Neural cell (in vitro differentiated cells): Measurements from ENCODE around the gene PDZRN3. TPM values are rescaled to one million over a fixed set of nuclear protein-coding genes. Genes with fewer than 3 reads are reported as not detected.

Experiments used
- H2AFZ ChIP-seq: fragments of 200-600, 300-800 bp; sonication (generic), shearing (Covaris generic); 2 replicates; pipeline ENCODE4 v1.6.0; 2014; ENCODE audit warnings: low read depth, mild to moderate bottlenecking, antibody characterized with exemption, low read length, moderate library complexity
- H3F3A ChIP-seq: fragments of 200-600 bp; shearing (Covaris generic); 2 replicates; pipeline ENCODE4 v1.6.1; 2016; ENCODE audit warnings: mild to moderate bottlenecking, moderate library complexity, mixed read lengths, antibody characterized with exemption, low read length; ENCODE audit not compliant: insufficient read depth, poor library complexity, severe bottlenecking
- H3K27ac ChIP-seq: fragments of 200-600, 300-800 bp; sonication (generic), shearing (Covaris generic); 2 replicates; pipeline ENCODE4 v1.5.1; 2014; ENCODE audit warnings: mild to moderate bottlenecking, low read length, moderate library complexity
- H3K27me3 ChIP-seq: fragments of 300-800, 200-600 bp; sonication (generic), shearing (Covaris generic); 2 replicates; pipeline ENCODE4 v1.6.0; 2014; ENCODE audit warnings: mild to moderate bottlenecking, low read depth, low read length, moderate library complexity; ENCODE audit not compliant: insufficient read depth
- H3K36me3 ChIP-seq: fragments of 300-800, 200-600 bp; sonication (generic), shearing (Covaris generic); 2 replicates; pipeline ENCODE4 v1.5.1; 2014; ENCODE audit warnings: mild to moderate bottlenecking, antibody characterized with exemption, low read length, moderate library complexity; ENCODE audit not compliant: insufficient read depth
- H3K4me2 ChIP-seq: fragments of 300-800, 200-600 bp; sonication (generic), shearing (Covaris generic); 2 replicates; pipeline ENCODE4 v1.6.0; 2014; ENCODE audit warnings: mild to moderate bottlenecking, low read length
- H3K4me3 ChIP-seq: fragments of 300-800, 200-600 bp; sonication (generic), shearing (Covaris generic); 2 replicates; pipeline ENCODE4 v1.5.1; 2014; ENCODE audit warnings: mild to moderate bottlenecking, low read length, moderate library complexity
- H3K79me2 ChIP-seq: fragments of 200-600 bp; shearing (Covaris generic); replicated peaks from 2 replicates; pipeline ENCODE4 v1.6.0; 2014; ENCODE audit warnings: mild to moderate bottlenecking, low read length, moderate library complexity; ENCODE audit not compliant: insufficient read depth
- H3K9ac ChIP-seq: fragments of 300-800, 200-600 bp; sonication (generic), shearing (Covaris generic); 2 replicates; pipeline ENCODE4 v1.6.1; 2016; ENCODE audit warnings: mild to moderate bottlenecking, low read length, mixed read lengths
- H3K9me2 ChIP-seq: fragments of 200-600 bp; shearing (Covaris generic); 2 replicates; pipeline ENCODE4 v1.6.1; 2016; ENCODE audit warnings: mild to moderate bottlenecking, low read length, mixed read lengths; ENCODE audit not compliant: insufficient read depth
- H3K9me3 ChIP-seq: fragments of 200-600, 300-800 bp; sonication (generic), shearing (Covaris generic); 2 replicates; pipeline ENCODE4 v1.6.1; 2016; ENCODE audit warnings: mild to moderate bottlenecking, mixed run types, low read length, moderate library complexity, mixed read lengths
- H4K20me1 ChIP-seq: fragments of 200-600 bp; shearing (Covaris generic); 2 replicates; pipeline ENCODE4 v1.6.1; 2016; ENCODE audit warnings: mild to moderate bottlenecking, mixed run types; ENCODE audit not compliant: insufficient read depth
- EP300 ChIP-seq: fragments of 450-650 bp; conservative IDR thresholded peaks from 2 replicates; pipeline ENCODE4 v1.6.1; 2014; ENCODE audit warnings: antibody characterized with exemption, mild to moderate bottlenecking, moderate library complexity; ENCODE audit not compliant: poor library complexity, severe bottlenecking
- EZH2 ChIP-seq: fragments of 200-600, 300-800 bp; shearing (Covaris generic), sonication (generic); IDR thresholded peaks from 2 replicates; pipeline ENCODE4 v1.6.1; 2014; ENCODE audit warnings: antibody characterized with exemption, low read length, borderline replicate concordance, mild to moderate bottlenecking; ENCODE audit not compliant: insufficient read depth, poor library complexity, severe bottlenecking
- MXI1 ChIP-seq: fragments of 450-650 bp; conservative IDR thresholded peaks from 2 replicates; pipeline ENCODE4 v1.6.1; 2014; ENCODE audit warnings: antibody characterized with exemption, mild to moderate bottlenecking; ENCODE audit not compliant: poor library complexity, severe bottlenecking
- POLR2AphosphoS5 ChIP-seq: IDR thresholded peaks from 2 replicates; pipeline ENCODE4 v1.6.1; 2012
- RAD21 ChIP-seq: fragments of 450-650 bp; conservative IDR thresholded peaks from 2 replicates; pipeline ENCODE4 v1.6.1; 2014; ENCODE audit warnings: antibody characterized with exemption, mild to moderate bottlenecking, moderate library complexity
- SMC3 ChIP-seq: fragments of 450-650 bp; conservative IDR thresholded peaks from 2 replicates; pipeline ENCODE4 v1.6.1; 2014; ENCODE audit warnings: antibody characterized with exemption, mild to moderate bottlenecking, moderate library complexity; ENCODE audit not compliant: poor library complexity
- TAF1 ChIP-seq: IDR thresholded peaks from 2 replicates; pipeline ENCODE4 v1.6.1; 2012; ENCODE audit warnings: low read depth
- polyA plus RNA-seq: library from polyadenylated mRNA; depleted of rRNA; stranded (reverse); fragments of >200 nt; gene quantifications from 2 replicates; pipeline ENCODE4 v1.2.3, GENCODE V29; 2014
- TF ChIP-seq, protein P1 (sequence below): fragments of 450-650 bp; IDR thresholded peaks from 2 replicates; pipeline ENCODE4 v1.5.1; 2014; ENCODE audit warnings: antibody characterized with exemption, mild to moderate bottlenecking, moderate library complexity; ENCODE audit not compliant: poor library complexity, severe bottlenecking
- TF ChIP-seq, protein P2 (sequence below): IDR thresholded peaks from 2 replicates; pipeline ENCODE4 v1.6.1; 2012; ENCODE audit warnings: borderline replicate concordance

Gene PDZRN3
- polyA plus RNA-seq, 1 donor from 2014 or later, result 1.1 TPM

DNA sequence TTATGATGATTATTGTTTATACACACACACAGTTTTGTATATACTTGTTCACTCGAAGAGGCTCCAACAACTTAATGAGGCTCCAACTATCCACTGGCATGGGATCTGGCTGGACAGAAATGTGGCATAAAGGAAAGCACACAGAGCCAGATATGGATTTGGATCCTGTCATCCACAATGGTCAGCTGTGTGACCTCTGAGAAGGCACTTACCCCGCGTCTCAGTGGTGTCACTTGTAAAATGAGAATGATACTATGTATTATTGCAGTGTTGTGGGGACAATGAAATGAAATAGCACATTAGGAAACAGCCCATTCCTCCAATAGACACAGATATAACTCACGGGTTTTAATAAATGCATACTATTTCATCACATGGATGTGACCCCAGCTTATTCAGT is 42.2 kb downstream of the PDZRN3 start:
- Histone ChIP-seq H3K36me3 (no peaks in the 10 kb centered on the region), H4K20me1 (no peaks in the 10 kb centered on the region), H3K9me3 (no peaks in the 10 kb centered on the region), H3K27ac (no peak overlapping the region), H3K9me2 (no peaks in the 10 kb centered on the region), H3F3A (no peaks in the 10 kb centered on the region), H2AFZ (no peak overlapping the region), H3K4me3 (no peak overlapping the region), H3K79me2 (no peaks in the 10 kb centered on the region), H3K4me2 (no peak overlapping the region), H3K27me3 (no peaks in the 10 kb centered on the region), H3K9ac (no peak overlapping the region)
- TF ChIP-seq POLR2AphosphoS5, result no peak
- no peak for TF ChIP-seq MXI1
- TF ChIP-seq TAF1, result no peak
- TF ChIP-seq EZH2, result no peak
- TF ChIP-seq, protein P1, sequence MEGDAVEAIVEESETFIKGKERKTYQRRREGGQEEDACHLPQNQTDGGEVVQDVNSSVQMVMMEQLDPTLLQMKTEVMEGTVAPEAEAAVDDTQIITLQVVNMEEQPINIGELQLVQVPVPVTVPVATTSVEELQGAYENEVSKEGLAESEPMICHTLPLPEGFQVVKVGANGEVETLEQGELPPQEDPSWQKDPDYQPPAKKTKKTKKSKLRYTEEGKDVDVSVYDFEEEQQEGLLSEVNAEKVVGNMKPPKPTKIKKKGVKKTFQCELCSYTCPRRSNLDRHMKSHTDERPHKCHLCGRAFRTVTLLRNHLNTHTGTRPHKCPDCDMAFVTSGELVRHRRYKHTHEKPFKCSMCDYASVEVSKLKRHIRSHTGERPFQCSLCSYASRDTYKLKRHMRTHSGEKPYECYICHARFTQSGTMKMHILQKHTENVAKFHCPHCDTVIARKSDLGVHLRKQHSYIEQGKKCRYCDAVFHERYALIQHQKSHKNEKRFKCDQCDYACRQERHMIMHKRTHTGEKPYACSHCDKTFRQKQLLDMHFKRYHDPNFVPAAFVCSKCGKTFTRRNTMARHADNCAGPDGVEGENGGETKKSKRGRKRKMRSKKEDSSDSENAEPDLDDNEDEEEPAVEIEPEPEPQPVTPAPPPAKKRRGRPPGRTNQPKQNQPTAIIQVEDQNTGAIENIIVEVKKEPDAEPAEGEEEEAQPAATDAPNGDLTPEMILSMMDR, result no peak
- TF ChIP-seq, protein P2, sequence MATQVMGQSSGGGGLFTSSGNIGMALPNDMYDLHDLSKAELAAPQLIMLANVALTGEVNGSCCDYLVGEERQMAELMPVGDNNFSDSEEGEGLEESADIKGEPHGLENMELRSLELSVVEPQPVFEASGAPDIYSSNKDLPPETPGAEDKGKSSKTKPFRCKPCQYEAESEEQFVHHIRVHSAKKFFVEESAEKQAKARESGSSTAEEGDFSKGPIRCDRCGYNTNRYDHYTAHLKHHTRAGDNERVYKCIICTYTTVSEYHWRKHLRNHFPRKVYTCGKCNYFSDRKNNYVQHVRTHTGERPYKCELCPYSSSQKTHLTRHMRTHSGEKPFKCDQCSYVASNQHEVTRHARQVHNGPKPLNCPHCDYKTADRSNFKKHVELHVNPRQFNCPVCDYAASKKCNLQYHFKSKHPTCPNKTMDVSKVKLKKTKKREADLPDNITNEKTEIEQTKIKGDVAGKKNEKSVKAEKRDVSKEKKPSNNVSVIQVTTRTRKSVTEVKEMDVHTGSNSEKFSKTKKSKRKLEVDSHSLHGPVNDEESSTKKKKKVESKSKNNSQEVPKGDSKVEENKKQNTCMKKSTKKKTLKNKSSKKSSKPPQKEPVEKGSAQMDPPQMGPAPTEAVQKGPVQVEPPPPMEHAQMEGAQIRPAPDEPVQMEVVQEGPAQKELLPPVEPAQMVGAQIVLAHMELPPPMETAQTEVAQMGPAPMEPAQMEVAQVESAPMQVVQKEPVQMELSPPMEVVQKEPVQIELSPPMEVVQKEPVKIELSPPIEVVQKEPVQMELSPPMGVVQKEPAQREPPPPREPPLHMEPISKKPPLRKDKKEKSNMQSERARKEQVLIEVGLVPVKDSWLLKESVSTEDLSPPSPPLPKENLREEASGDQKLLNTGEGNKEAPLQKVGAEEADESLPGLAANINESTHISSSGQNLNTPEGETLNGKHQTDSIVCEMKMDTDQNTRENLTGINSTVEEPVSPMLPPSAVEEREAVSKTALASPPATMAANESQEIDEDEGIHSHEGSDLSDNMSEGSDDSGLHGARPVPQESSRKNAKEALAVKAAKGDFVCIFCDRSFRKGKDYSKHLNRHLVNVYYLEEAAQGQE, result no peak
- TF ChIP-seq RAD21, result no peak
- TF ChIP-seq EP300, result no peak
- no peak for TF ChIP-seq SMC3

DNA sequence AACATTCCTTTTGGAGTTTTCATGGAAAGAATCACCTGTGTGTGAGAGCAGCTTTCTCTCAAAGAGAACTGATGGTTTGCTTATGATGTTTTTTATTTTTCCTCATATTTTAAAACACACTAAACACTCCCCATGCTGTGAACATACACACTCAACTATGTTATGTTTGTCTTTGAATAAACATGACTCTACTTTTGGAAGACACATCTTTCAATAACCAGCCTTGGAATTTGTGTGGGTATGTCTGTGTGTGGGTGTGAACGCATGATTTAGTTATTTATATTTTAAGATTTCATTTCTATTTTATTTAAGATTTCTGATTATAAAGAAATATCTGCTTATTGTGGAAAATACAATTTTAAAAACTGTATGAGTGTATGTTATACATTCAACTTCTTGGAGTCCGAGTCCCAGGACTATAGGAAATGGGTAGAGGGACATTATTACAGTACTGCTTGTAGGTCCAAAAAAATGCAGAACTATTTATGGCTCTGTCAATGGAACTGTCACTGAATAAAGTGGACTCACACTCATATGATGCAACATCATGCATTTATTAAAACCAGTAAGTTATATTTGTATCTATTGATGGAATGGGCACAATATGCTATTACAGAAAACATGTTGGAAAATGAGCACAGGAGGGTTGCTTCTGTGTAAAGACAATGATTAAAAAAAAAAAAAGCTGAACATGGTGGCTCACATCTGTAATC is 43.5 kb downstream of the PDZRN3 start:
- H3K9ac ChIP-seq, result no peak overlapping the region
- no peaks in the 10 kb centered on the region for H3K9me3 ChIP-seq
- no peak for TF ChIP-seq EZH2
- TF ChIP-seq POLR2AphosphoS5, result no peak
- TF ChIP-seq EP300, result no peak
- no peak for TF ChIP-seq MXI1
- no peak for TF ChIP-seq SMC3
- TF ChIP-seq, protein P2, result no peak
- H3K27me3 ChIP-seq, result no peaks in the 10 kb centered on the region
- H3K9me2 ChIP-seq, result no peaks in the 10 kb centered on the region
- H3K4me3 ChIP-seq, result no peak overlapping the region
- H3K27ac ChIP-seq, result no peak overlapping the region
- H3K36me3 ChIP-seq, result no peaks in the 10 kb centered on the region
- no peaks in the 10 kb centered on the region for H3F3A ChIP-seq
- H3K4me2 ChIP-seq, result no peak overlapping the region
- no peak overlapping the region for H2AFZ ChIP-seq
- no peaks in the 10 kb centered on the region for H3K79me2 ChIP-seq
- H4K20me1 ChIP-seq, result no peaks in the 10 kb centered on the region
